ENCODE measurements around the gene YY1.

The YY1 gene

DNA sequence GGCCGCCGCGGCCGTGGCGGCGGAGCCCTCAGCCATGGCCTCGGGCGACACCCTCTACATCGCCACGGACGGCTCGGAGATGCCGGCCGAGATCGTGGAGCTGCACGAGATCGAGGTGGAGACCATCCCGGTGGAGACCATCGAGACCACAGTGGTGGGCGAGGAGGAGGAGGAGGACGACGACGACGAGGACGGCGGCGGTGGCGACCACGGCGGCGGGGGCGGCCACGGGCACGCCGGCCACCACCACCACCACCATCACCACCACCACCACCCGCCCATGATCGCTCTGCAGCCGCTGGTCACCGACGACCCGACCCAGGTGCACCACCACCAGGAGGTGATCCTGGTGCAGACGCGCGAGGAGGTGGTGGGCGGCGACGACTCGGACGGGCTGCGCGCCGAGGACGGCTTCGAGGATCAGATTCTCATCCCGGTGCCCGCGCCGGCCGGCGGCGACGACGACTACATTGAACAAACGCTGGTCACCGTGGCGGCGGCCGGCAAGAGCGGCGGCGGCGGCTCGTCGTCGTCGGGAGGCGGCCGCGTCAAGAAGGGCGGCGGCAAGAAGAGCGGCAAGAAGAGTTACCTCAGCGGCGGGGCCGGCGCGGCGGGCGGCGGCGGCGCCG lies 381 bp downstream of the YY1 start:
- no peak for DNase-seq (ENCODE audit: low read depth, low spot score)
- peak overlapping the region; percentile 82 for H3K4me3 ChIP-seq (ENCODE audit: low read length)

DNA sequence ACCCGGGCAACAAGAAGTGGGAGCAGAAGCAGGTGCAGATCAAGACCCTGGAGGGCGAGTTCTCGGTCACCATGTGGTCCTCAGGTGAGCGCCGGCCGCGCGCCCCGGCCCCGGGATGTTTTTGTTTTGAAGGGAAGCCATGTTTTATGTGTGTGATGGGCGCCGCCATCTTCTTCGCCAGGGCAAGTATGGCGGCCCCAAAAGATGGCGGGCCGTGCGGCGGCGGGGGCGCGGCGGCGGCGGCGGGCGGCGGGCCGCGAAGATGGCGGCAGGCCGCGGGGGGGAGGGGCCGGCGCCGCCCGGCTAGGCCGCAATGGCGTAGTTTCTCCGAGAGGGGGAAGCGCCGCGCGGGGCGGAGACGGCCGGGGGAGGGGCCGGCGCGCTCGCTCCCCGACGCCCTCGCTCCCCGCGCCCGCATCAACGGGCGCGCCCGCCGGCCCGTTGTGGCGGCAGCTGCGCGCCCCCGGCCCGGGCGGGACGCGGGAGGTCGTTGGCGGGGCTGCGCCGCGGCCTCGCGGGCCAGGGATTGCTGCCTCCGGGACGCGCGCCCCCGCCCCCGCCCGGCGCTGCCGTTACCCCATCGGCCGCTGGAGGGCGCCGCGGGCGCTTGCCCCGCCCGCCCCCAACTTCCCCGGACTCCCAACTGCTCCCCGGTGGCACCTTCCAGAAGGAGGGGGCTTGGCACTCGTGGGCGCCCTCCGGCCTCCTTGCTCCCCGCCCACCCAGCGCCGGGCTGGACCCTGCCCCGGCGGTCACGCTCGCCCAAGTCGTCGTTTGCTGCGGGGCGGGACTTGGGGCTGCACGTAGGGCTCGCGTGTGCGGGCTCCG lies 1.1 kb downstream of the YY1 start:
- peak; percentile 75 for DNase-seq (ENCODE audit: low read depth, low spot score)
- H3K4me3 ChIP-seq (ENCODE audit: low read length): peak overlapping the region; percentile 82

DNA sequence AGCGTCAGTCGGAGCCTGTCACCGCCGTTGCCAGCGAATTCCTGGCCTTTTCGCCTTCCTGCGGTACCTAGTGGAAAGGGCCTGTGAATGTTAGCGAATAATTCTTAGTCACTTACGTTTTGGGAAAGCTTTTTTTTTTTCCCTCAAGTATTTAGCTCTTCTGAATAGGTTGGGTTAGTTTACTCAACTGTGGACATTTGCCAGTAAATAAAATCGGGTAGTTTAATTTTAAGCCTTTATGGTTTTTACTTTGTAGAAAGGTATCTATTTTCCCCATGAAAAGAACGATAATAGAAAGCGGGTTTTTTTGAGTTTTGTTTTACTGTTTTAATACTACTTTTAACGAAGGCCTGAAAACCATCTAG lies 1.7 kb downstream of the YY1 start:
- H3K4me3 ChIP-seq (ENCODE audit: low read length): peak overlapping the region; percentile 81
- DNase-seq (ENCODE audit: low read depth, low spot score): peak; percentile 28

DNA sequence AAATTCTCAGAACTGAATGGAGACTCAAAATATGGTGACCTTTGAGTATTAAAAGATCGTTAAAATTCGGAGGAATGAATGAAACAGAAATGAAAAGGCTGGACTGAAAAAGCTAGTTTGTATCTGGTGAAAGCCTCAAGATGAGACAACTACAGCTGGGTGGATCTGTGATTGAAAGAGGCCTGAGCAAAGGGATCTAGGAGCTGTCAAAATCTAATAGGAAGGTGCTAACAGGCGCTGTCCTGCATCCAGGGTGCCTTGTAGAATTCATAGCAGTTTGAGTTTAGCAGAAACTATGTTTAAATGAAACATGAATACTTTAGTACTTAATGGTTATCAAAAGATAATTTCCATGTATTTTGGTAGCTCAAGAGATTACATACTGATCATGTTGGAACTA lies 2.3 kb downstream of the YY1 start:
- peak overlapping the region; percentile 81 for H3K4me3 ChIP-seq (ENCODE audit: low read length)
- DNase-seq (ENCODE audit: low read depth, low spot score): no peak

DNA sequence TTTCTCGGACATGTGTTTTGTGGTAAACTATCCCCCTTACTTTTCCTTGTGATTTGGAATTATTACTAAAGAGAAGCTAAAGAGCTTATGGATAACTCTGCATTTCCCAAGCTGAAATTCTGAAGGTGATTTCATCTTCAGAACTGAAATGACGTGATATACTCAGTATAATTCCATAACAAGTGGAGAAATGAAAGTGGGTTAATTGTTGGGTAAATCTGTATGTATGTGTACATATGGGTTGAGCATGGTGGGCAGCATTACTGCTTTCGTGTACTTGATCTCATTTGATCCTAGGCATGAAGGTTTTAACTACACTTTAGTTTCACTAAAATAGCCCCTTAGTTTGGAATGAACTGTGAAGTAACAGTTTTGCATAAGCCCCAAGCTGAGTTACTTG lies 4.1 kb downstream of the YY1 start:
- no peak overlapping the region for H3K4me3 ChIP-seq (ENCODE audit: low read length)

DNA sequence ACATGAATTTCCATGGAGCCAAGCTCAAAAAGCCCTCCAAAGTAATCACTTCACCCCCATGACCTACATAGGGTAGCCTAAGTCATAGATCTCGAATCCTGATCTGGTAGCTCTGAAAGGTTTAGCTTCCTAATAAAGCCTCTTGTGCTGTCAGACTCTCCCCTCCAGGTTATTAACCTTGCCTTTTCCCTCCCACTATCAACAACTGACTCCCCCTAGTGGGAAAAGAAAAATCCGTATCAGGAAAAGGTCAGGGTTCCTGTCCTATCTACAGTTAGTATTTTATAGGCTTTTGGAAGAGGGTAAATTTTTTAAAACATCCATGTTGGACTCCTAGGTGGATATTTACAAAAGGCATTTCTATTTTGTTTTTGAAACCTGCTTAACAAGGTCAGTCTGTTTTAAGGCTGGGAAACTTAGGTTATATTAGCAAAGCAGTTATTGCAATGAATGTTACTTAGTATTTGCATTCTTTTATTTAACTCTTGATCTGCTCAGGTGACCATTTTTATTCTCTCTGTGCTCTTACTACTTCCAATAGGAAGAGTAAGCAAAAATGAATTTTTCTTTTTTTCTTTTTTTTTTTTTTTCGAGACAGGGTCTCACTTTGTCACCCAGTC lies 8.0 kb downstream of the YY1 start:
- peak; percentile 56 for DNase-seq (ENCODE audit: low read depth, low spot score)
- H3K4me3 ChIP-seq (ENCODE audit: low read length): no peak overlapping the region

More for the DNA sequence above, 4.1 kb downstream of the YY1 start:
- DNase-seq (ENCODE audit: low read depth, low spot score): no peak

DNA sequence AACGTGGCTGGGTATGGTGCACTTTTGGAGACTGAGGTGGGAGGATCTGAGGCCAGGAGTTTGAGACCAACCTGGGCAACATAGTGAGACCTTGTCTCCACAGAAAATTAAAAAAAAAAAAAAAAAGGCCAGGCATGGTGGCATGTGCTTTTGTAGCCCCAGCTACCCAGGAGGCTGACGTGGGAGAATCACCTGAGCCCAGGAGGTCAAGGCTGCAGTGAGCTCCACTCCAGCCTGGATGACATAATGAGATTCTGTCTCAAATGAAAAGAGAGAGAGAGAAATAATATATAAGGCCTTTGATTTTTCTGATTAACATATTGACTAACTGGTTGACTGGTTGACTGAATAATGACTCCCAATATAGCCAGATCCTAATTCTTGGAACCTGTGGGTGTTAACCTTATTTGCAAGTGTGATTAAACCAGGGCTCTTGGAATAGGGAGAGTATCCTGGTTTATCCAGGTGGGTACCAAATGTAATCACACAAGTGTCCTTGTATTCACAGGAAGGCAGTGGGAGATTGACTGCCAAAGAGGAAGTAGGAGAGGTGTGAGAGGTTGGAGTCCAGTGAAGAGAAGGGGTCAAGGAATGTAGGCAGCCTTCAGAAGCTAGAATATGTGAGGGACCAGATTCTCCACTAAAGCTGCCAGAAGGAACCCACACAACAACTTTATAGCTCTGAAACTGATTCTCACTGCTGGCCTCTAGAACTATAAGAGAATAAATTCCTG lies 12.0 kb downstream of the YY1 start:
- H3K4me3 ChIP-seq (ENCODE audit: low read length): no peak overlapping the region
- no peak for DNase-seq (ENCODE audit: low read depth, low spot score)

DNA sequence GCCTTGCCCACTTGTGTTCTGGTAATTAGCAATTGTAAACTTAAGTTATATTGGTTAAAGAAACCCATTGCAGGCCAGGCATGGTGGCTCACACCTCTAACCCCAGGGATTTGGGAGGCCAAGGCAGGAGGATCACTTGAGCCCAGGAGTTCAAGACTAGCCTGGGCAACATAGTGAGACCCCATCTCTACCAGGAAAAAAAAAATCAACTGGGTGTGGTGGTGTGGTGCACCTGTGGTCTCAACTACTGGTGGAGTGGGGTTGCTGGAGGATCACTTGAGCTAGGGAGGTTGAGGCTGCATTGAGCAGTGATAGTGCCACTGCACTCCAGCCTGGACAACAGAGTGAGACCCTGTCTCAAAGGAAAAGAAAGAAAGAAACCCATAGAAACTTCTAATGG lies 13.7 kb downstream of the YY1 start:
- no peak for DNase-seq (ENCODE audit: low read depth, low spot score)
- H3K4me3 ChIP-seq (ENCODE audit: low read length): no peak overlapping the region

DNA sequence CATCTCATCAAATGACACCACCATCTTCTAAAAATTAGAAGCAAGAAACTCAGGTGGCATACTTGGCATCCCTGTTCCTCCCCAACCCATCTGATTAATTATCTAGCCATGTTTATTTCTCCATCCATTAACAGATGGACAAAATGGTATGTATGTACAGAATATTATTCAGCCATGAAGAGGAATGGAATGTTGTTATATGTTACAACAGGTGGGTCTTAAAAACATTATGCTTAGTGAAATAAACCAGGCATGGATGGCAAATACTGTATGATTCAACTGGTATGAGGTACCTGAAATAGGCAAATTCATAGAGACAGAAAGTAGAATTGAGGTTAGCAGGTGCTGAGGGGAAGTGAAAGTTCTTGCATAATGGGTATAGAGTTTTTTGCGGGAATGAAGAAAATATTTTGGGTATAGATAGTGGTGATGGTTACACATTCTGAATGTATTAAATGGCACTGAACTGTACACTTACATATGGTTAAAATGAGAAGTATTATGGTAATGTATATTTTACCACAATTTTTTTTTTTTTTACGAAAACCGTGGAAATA lies 17.5 kb downstream of the YY1 start:
- H3K4me3 ChIP-seq (ENCODE audit: low read length): no peak overlapping the region
- no peak for DNase-seq (ENCODE audit: low read depth, low spot score)

DNA sequence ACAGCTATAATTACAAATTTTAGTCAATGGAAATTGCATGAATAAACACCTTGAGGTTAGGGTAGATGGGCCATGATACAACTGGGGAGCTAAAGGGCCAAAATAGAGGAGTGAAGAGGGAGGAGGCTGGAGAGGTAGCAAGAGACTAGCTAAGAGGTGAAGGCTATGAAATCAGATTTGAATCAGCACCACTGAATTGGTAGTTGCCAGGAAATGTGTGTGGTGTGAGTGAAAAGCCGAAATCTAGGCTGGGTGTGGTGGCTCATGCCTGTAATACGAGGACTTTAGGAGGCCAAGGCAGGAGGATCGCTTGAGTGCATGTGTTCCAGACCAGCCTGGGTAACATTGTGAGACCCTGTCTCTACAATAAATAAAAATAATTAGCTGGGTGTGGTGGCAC lies 22.7 kb downstream of the YY1 start:
- no peak for DNase-seq (ENCODE audit: low read depth, low spot score)
- no peak overlapping the region for H3K4me3 ChIP-seq (ENCODE audit: low read length)

DNA sequence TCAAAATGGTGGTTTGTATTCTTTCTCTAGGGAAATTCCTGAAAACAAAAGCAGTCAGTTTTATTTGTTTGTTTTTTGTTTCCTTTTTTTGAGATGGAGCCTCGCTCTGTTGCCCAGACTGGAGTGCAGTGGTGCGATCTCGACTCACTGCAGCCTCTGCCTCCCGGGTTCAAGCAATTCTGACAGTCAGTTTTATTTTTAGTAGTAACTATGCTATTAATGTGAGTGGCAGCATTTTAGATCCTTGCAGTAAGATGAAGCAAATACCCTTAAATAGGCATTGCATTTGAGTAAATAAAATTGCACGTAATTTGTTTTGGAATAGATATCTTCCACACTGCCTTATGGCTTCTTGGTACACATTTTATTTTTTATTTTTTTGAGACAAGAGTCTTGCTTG lies 23.6 kb downstream of the YY1 start:
- DNase-seq (ENCODE audit: low read depth, low spot score): no peak
- H3K4me3 ChIP-seq (ENCODE audit: low read length): no peak overlapping the region

DNA sequence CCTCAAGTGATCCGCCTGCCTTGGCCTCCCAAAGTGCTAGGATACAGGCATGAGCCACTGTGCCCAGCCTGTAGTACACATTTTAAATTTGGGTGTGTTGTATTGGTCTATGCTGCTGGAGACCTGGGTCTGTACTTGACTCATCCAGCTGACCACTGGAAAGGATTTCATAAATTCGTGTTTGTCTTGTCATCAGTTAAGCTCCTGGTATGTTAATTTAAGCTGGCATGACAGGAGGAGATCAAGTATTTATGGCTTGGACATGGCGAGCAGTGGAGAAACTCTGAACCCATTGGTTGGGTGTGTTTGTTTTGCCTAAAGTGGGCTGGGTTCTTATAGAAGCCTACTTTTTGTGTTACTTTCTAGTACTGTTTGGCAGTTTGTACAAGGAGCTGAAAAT lies 24.2 kb downstream of the YY1 start:
- DNase-seq (ENCODE audit: low read depth, low spot score): no peak

DNA sequence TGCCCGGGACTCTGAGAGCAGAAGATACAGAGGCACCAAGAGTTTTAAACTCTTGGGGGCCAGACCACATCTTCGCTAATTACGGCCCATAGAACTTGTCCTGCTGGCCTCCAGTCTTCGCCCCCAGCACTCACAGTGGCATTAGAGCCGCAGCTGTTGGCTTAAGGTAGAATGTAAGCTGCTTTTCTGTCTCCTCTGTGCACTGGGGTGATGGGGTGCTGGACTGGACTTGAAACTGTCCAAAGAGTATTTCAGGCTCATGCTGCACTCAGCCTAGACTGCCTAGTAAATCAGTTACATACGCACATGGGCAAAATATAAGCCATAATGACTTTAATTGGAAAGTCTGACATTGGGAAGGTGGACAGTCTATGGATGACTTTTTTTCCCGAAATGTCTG lies 29.0 kb downstream of the YY1 start:
- DNase-seq (ENCODE audit: low read depth, low spot score): no peak
- H3K4me3 ChIP-seq (ENCODE audit: low read length): no peak overlapping the region

More for the DNA sequence above, 24.2 kb downstream of the YY1 start:
- H3K4me3 ChIP-seq (ENCODE audit: low read length): no peak overlapping the region

DNA sequence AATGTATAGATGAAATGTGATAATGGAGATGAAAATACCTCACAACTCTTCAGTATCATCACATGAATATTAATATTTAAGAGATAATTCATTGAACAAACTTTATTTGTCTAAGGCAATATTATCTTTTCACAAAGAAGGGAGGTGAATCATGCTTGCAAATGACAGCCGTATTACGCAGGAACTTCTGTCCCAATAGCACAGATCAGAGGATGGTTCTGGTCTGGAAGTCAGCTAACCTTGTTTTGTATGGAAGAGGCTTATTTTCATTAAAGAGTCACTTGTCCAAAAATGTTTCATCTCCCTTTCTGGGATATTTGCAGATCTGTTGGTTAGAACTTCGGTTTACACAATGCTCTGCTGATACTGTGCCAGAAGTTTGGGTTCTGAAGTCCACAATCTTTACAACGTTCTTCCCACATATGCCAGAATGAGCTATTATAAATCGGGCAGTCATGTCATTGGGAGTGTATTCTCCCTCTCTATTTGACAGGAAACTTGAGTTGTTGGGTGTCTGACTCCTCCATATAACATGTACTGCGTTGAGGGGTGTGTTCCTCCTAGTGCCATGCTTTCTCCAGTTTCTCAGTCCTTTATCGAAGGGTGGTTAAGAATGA lies 29.8 kb downstream of the YY1 start:
- H3K4me3 ChIP-seq (ENCODE audit: low read length): no peak overlapping the region
- no peak for DNase-seq (ENCODE audit: low read depth, low spot score)

DNA sequence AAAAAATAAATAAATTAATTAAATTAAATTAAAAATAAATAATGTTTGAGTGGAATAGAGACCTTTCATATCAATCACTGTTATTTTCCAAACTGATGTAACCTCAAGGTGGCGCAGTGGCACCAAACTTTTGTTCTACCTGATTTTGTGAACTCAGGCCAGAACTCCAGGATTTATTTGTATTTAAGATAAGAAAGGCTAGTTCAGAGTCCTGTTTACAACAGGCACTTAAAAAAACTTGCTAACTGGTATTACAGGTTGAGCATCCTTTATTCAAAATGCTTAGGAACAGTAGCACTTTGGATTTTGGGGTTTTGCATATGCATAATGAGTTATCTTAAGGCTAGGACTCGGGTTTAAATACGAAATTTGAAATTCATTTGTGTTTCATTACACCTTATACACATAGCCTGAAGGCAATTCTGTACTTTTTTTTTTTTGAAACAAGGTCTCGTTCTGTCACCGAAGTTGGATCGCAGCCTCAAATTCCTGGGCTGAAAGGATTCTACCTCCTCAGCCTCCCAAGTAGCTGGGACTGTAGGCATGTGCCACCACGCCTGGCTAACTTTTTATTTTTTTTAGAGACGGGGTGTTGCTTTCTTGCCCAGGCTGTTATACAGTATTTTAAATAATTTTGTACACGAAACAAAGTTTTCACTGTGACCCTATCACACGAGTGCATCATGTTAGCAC lies 32.4 kb downstream of the YY1 start:
- no peak for DNase-seq (ENCODE audit: low read depth, low spot score)

DNA sequence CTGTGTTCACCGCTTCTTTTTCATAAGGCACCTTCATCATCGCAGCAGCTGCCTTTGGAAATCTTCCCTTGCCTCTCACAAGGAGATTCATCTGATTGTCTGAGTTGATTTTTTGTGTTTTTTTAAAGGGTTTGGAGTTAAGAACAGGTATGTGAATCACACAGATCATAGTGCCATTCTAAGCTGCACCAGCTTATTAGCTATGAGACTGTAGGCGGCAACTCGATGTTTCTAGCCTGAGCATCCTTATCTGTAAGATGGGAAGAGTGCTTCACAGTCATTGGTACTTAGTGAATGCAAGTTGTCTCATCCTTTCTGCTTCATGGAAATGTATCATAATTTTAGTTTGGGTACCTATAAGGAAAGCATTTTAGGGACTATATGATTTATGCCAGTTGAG lies 35.3 kb downstream of the YY1 start:
- DNase-seq (ENCODE audit: low read depth, low spot score): no peak
- no peak overlapping the region for H3K4me3 ChIP-seq (ENCODE audit: low read length)

More for the DNA sequence above, 32.4 kb downstream of the YY1 start:
- H3K4me3 ChIP-seq (ENCODE audit: low read length): no peak overlapping the region

DNA sequence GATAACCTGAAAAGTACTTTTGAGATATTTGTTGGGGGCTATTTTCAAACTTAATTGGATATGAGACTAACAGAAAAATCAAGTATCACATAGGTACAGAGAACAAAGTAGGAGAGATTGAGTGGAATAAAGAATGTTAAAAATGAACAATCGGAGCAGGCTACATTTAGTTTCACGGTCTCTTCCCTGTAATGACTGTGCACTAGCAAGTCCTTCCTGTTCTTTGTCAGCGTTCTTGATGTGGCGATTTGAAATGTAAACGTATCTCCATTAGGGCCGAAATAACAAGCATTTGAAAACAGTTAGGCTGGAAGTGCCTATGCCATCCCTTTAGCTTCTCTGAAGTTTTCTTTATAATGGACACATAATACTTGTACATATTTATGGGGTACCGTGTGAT lies 36.3 kb downstream of the YY1 start:
- H3K4me3 ChIP-seq (ENCODE audit: low read length): no peak overlapping the region
- DNase-seq (ENCODE audit: low read depth, low spot score): no peak

DNA sequence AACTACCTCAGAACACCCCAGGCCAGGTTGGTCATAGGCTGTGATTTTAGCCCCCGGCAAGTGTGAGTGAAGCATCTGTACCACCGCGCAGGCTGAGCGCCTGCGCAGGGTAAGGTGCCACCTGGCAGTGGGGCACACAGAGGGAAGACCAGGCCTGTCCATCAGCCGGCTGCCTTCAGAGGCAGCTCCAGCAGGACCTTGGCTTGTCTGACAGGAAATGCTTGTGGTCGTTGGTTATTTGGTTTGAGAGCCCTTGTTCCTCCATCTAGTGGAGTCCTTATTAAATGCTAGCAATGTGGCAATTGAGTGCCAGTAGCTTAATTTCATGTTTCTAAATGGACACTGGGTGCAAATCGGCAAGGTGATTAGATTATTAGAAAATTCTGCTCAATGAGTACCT lies 39.8 kb downstream of the YY1 start:
- DNase-seq (ENCODE audit: low read depth, low spot score): no peak
- H3K4me3 ChIP-seq (ENCODE audit: low read length): no peak overlapping the region

DNA sequence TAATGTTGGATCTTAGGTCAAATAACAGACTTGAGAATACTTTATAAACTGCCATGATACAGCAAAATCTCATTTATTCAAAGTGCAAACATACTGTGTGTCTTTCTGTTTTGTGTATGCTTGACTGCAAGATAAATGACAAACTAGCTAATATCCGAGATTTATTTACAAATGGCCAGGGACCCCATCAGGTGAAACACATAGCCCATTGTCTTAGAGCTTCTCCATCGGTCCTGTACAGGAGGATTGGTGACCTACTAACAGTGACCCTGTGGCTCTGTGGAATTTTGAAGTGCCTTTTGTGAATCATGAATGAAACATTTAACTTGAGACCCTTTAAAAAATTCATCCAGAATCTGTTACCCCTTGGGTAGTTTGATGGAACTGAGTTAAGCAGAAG lies 40.2 kb downstream of the YY1 start:
- H3K4me3 ChIP-seq (ENCODE audit: low read length): no peak overlapping the region
- DNase-seq (ENCODE audit: low read depth, low spot score): no peak

Measured in Jurkat, Clone E6-1 (cell line).